WTC11 (cell line): ENCODE results near the gene RBM19. TPM values are rescaled to one million over a fixed set of nuclear protein-coding genes. Genes with fewer than 3 reads are reported as not detected.

Source experiments
- ATAC-seq: fragments of 200-7000 bp; cut with Tn5 transposase; 2 replicates; pipeline ENCODE4 v1.10.0; 2021; ENCODE audit warnings: mild to moderate bottlenecking, moderate library complexity
- CTCF ChIA-PET: fragments of 300-600 bp; sonication (Branson Sonifier 250); formaldehyde crosslinking; loops from one replicate; lab custom pipeline; 2021; ENCODE audit warnings: antibody characterized with exemption; lab: Charles Lee
- POLR2A ChIA-PET: fragments of 350-600 bp; sonication (Branson Sonifier 250); formaldehyde crosslinking; loops from one replicate; lab custom pipeline; 2021; ENCODE audit warnings: antibody characterized with exemption; lab: Charles Lee
- DNase-seq: peaks from one replicate; pipeline ENCODE4 v3.0.0; 2021; ENCODE audit warnings: low spot score
- H3K27ac Mint-ChIP-seq: 2 replicates; pipeline ENCODE4 v1.8.0; 2021; ENCODE audit warnings: mixed read lengths
- H3K27me3 Mint-ChIP-seq: 2 replicates; pipeline ENCODE4 v1.8.0; 2021; ENCODE audit warnings: low read depth, mild to moderate bottlenecking, moderate library complexity, mixed read lengths
- H3K36me3 Mint-ChIP-seq: 2 replicates; pipeline ENCODE4 v1.8.0; 2021; ENCODE audit warnings: mixed read lengths
- H3K4me1 Mint-ChIP-seq: 2 replicates; pipeline ENCODE4 v1.8.0; 2022; ENCODE audit warnings: mixed read lengths
- H3K4me3 Mint-ChIP-seq: 2 replicates; pipeline ENCODE4 v1.8.0; 2021; ENCODE audit warnings: mild to moderate bottlenecking, moderate library complexity, mixed read lengths
- H3K9me3 Mint-ChIP-seq: 2 replicates; pipeline ENCODE4 v1.8.0; 2021; ENCODE audit warnings: mixed read lengths
- ATF3 ChIP-seq: sonication (generic); formaldehyde crosslinking; conservative IDR thresholded peaks from 2 replicates; pipeline ENCODE4 v1.8.1; 2022; ENCODE audit warnings: mild to moderate bottlenecking, missing genetic modification reagents
- CDX4 ChIP-seq: fragments of 250-450 bp; sonication (Bioruptor Pico); IDR thresholded peaks from 2 replicates; pipeline ENCODE4 v1.9.0; 2021; ENCODE audit warnings: moderate library complexity, mild to moderate bottlenecking, inconsistent platforms, borderline replicate concordance
- ESRRA ChIP-seq: sonication (generic); formaldehyde crosslinking; IDR thresholded peaks from 2 replicates; pipeline ENCODE4 v1.8.1; 2022; ENCODE audit warnings: mild to moderate bottlenecking, missing genetic modification reagents, borderline replicate concordance
- ETV6 ChIP-seq: sonication (generic); formaldehyde crosslinking; IDR thresholded peaks from 2 replicates; pipeline ENCODE4 v1.8.1; 2022; ENCODE audit warnings: mild to moderate bottlenecking, missing genetic modification reagents
- FOXJ3 ChIP-seq: sonication (generic); formaldehyde crosslinking; IDR thresholded peaks from 2 replicates; pipeline ENCODE4 v1.9.0; 2021; ENCODE audit warnings: missing genetic modification reagents, mild to moderate bottlenecking, borderline replicate concordance
- GTF2I ChIP-seq: fragments of 250-450 bp; sonication (Bioruptor Pico); conservative IDR thresholded peaks from 2 replicates; pipeline ENCODE4 v1.4.0; 2021; ENCODE audit warnings: mild to moderate bottlenecking
- HMGA2 ChIP-seq: fragments of 250-450 bp; sonication (Bioruptor Pico); IDR thresholded peaks from 2 replicates; pipeline ENCODE4 v1.4.0; 2021; ENCODE audit warnings: mild to moderate bottlenecking, moderate library complexity
- IRF1 ChIP-seq: sonication (generic); formaldehyde crosslinking; IDR thresholded peaks from 2 replicates; pipeline ENCODE4 v1.8.0; 2023; ENCODE audit warnings: missing genetic modification reagents
- JAZF1 ChIP-seq: fragments of 250-450 bp; sonication (Bioruptor Pico); IDR thresholded peaks from 2 replicates; pipeline ENCODE4 v1.9.0; 2021; ENCODE audit warnings: moderate library complexity, mild to moderate bottlenecking, inconsistent platforms
- MXD4 ChIP-seq: fragments of 250-450 bp; sonication (Bioruptor Pico); IDR thresholded peaks from 2 replicates; pipeline ENCODE4 v1.8.0; 2021; ENCODE audit warnings: mild to moderate bottlenecking, moderate library complexity, borderline replicate concordance
- NFYB ChIP-seq: sonication (generic); formaldehyde crosslinking; conservative IDR thresholded peaks from 2 replicates; pipeline ENCODE4 v1.8.0; 2022; ENCODE audit warnings: low read depth, missing genetic modification reagents
- PREB ChIP-seq: sonication (generic); formaldehyde crosslinking; IDR thresholded peaks from 2 replicates; pipeline ENCODE4 v1.8.1; 2022; ENCODE audit warnings: mild to moderate bottlenecking, missing genetic modification reagents, moderate library complexity, borderline replicate concordance
- PRRX2 ChIP-seq: fragments of 250-450 bp; sonication (Bioruptor Pico); IDR thresholded peaks from 2 replicates; pipeline ENCODE4 v1.8.0; 2021; ENCODE audit warnings: mild to moderate bottlenecking
- SMAD3 ChIP-seq: sonication (generic); formaldehyde crosslinking; IDR thresholded peaks from 2 replicates; pipeline ENCODE4 v1.8.0; 2022; ENCODE audit warnings: missing genetic modification reagents, mild to moderate bottlenecking, borderline replicate concordance
- SP1 ChIP-seq: sonication (generic); formaldehyde crosslinking; conservative IDR thresholded peaks from 2 replicates; pipeline ENCODE4 v1.8.1; 2022; ENCODE audit warnings: missing genetic modification reagents
- USF2 ChIP-seq: sonication (generic); formaldehyde crosslinking; IDR thresholded peaks from 2 replicates; pipeline ENCODE4 v1.8.1; 2023; ENCODE audit warnings: mild to moderate bottlenecking, missing genetic modification reagents, moderate library complexity
- ZNF121 ChIP-seq: sonication (generic); formaldehyde crosslinking; IDR thresholded peaks from 2 replicates; pipeline ENCODE4 v1.8.0; 2023; ENCODE audit warnings: missing genetic modification reagents
- ZNF138 ChIP-seq: sonication (generic); formaldehyde crosslinking; conservative IDR thresholded peaks from 2 replicates; pipeline ENCODE4 v1.8.1; 2022; ENCODE audit warnings: mild to moderate bottlenecking, moderate library complexity, missing genetic modification reagents
- ZNF423 ChIP-seq: fragments of 250-450 bp; sonication (Bioruptor Pico); IDR thresholded peaks from 2 replicates; pipeline ENCODE4 v2.1.2; 2022; ENCODE audit warnings: mild to moderate bottlenecking, moderate library complexity
- ZNF512 ChIP-seq: sonication (generic); formaldehyde crosslinking; IDR thresholded peaks from 2 replicates; pipeline ENCODE4 v1.8.1; 2022; ENCODE audit warnings: missing genetic modification reagents, borderline replicate concordance
- ZNF671 ChIP-seq: fragments of 250-450 bp; sonication (Bioruptor Pico); IDR thresholded peaks from 2 replicates; pipeline ENCODE4 v1.8.0; 2021; ENCODE audit warnings: mild to moderate bottlenecking
- total RNA-seq: library from RNA; stranded (reverse); gene quantifications from 3 replicates; pipeline ENCODE4 v1.2.3, GENCODE V29; 2021

Gene RBM19
- total RNA-seq, 1 experiment from 2014 or later = 60.1 TPM

GRCh38 chr12:113861708-113862312 lies 104.3 kb downstream of the RBM19 start:
- Mint-ChIP-seq H3K27ac (peak overlapping the region; percentile 86), H3K36me3 (peaks cover 4% of the 10 kb centered on the region; the same call in 1 of the 2 replicates), H3K27me3 (no peaks in the 10 kb centered on the region), H3K4me1 (peaks cover 47% of the 10 kb centered on the region), H3K4me3 (peak overlapping the region; percentile 27), H3K9me3 (no peaks in the 10 kb centered on the region)
- ChIA-PET POLR2A (interaction anchor here (0.6 to 1.5 kb wide), 2 partner anchors 42 to 429 kb away, joined by 3 to 5 read pairs; no protein-coding TSS in a partner anchor), CTCF (interaction anchor here (0.5 to 3.5 kb wide), 11 partner anchors 8 to 710 kb away, joined by 3 to 16 read pairs (median 4); no protein-coding TSS in a partner anchor)
- ATAC-seq = peak; percentile 17
- no peak for TF ChIP-seq PREB (CRISPR knock-in tag)
- TF ChIP-seq ZNF121 (CRISPR knock-in tag) = peak; percentile 90
- no peak for TF ChIP-seq ETV6 (CRISPR knock-in tag)
- TF ChIP-seq GTF2I (CRISPR knock-in tag) = 0 out of 2 replicates have a peak, but pooled peaks have one; percentile 30
- TF ChIP-seq MXD4 (CRISPR knock-in tag) = no peak
- no peak for TF ChIP-seq FOXJ3
- TF ChIP-seq SMAD3 (CRISPR knock-in tag) = no peak
- peak; percentile 36 for DNase-seq

GRCh38 chr12:113860950-113861349 lies 105.2 kb downstream of the RBM19 start:
- Mint-ChIP-seq H3K27me3 (no peaks in the 10 kb centered on the region), H3K9me3 (no peaks in the 10 kb centered on the region), H3K4me1 (peaks cover 47% of the 10 kb centered on the region), H3K4me3 (no peak overlapping the region), H3K36me3 (peaks cover 4% of the 10 kb centered on the region; the same call in 1 of the 2 replicates), H3K27ac (peak overlapping the region; percentile 83)
- ATAC-seq = no peak
- CTCF ChIA-PET = interaction anchor here (0.5 to 3.5 kb wide), 12 partner anchors 10 to 710 kb away, joined by 3 to 16 read pairs (median 6); no protein-coding TSS in a partner anchor
- no peak for DNase-seq
- no peak for TF ChIP-seq JAZF1 (CRISPR knock-in tag)
- POLR2A ChIA-PET = interaction anchor here (0.5 to 1.5 kb wide), 2 partner anchors 41 to 455 kb away, joined by 4 to 5 read pairs; no protein-coding TSS in a partner anchor

- Mint-ChIP-seq H3K27me3 (no peaks in the 10 kb centered on the region), H3K4me3 (no peak overlapping the region), H3K9me3 (no peaks in the 10 kb centered on the region), H3K4me1 (peaks cover 47% of the 10 kb centered on the region), H3K36me3 (peaks cover 3% of the 10 kb centered on the region; the same call in 1 of the 2 replicates), H3K27ac (peak overlapping the region; percentile 83)
- ATAC-seq (peak; percentile 71), DNase-seq (peak; percentile 54)
- POLR2A ChIA-PET = interaction anchor here (0.5 kb wide), 1 partner anchor 455 kb away, joined by 4 read pairs; no protein-coding TSS in a partner anchor
- CTCF ChIA-PET = interaction anchor here (0.5 to 3.5 kb wide), 19 partner anchors 10 to 648 kb away, joined by 3 to 16 read pairs (median 5); no protein-coding TSS in a partner anchor
- TF ChIP-seq IRF1 (CRISPR knock-in tag) = no peak
- no peak for TF ChIP-seq ATF3
- TF ChIP-seq CDX4 = no peak
- no peak for TF ChIP-seq NFYB (CRISPR knock-in tag)
Observed at GRCh38 chr12:113860059-113860820, 105.9 kb downstream of the RBM19 start.

- Mint-ChIP-seq H3K9me3 (no peaks in the 10 kb centered on the region), H3K36me3 (no peaks in the 10 kb centered on the region; the same call in 1 of the 2 replicates), H3K27ac (no peak overlapping the region), H3K4me1 (peaks cover 47% of the 10 kb centered on the region), H3K4me3 (no peak overlapping the region), H3K27me3 (no peaks in the 10 kb centered on the region)
- ATAC-seq = no peak
- POLR2A ChIA-PET = no interaction called here
- DNase-seq = no peak
- CTCF ChIA-PET = interaction anchor here (0.7 to 3.5 kb wide), 6 partner anchors 31 to 397 kb away, joined by 3 to 16 read pairs (median 4); no protein-coding TSS in a partner anchor
- TF ChIP-seq SP1 (CRISPR knock-in tag) = no peak
- TF ChIP-seq ZNF512 (CRISPR knock-in tag) = no peak
- no peak for TF ChIP-seq ZNF423 (CRISPR knock-in tag)
- TF ChIP-seq HMGA2 (CRISPR knock-in tag) = no peak
- TF ChIP-seq GTF2I (CRISPR knock-in tag) = no peak
- no peak for TF ChIP-seq ZNF138 (CRISPR knock-in tag)
- no peak for TF ChIP-seq ESRRA
- TF ChIP-seq ZNF671 = no peak
- no peak for TF ChIP-seq USF2
- no peak for TF ChIP-seq PRRX2 (CRISPR knock-in tag)
- TF ChIP-seq MXD4 (CRISPR knock-in tag) = no peak
Observed at GRCh38 chr12:113858841-113859386, 107.2 kb downstream of the RBM19 start.
